CD4-positive, alpha-beta memory T cell (primary cell): ENCODE measurements around the gene ABCC6. TPM values are rescaled to one million over a fixed set of nuclear protein-coding genes. Genes with fewer than 3 reads are reported as not detected.

Source experiments
- CTCF ChIA-PET: fragments of 350-600 bp; sonication (Branson Sonifier 250); formaldehyde crosslinking; loops from one replicate; lab custom pipeline; 2021; ENCODE audit warnings: inconsistent platforms; ENCODE audit not compliant: partially characterized antibody; lab: Charles Lee
- POLR2A ChIA-PET: fragments of 350-600 bp; sonication (Branson Sonifier 250); formaldehyde crosslinking; loops from one replicate; lab custom pipeline; 2021; ENCODE audit not compliant: partially characterized antibody; lab: Charles Lee
- DNase-seq, 5 donors: peaks; one replicate each; pipeline versions ENCODE4 v3.0.0 to v3.0.0-alpha.2; 2020 to 2022; ENCODE audit warnings: mixed read lengths in 1 of 5
- H3K27ac ChIP-seq: one replicate; pipeline ENCODE4 v1.7.0; 2013; ENCODE audit warnings: low read depth, low read length
- H3K27me3 ChIP-seq: 2 replicates; pipeline ENCODE4 v1.7.0; 2013; ENCODE audit warnings: mild to moderate bottlenecking, low read length, moderate library complexity; ENCODE audit not compliant: insufficient read depth
- H3K36me3 ChIP-seq: 2 replicates; pipeline ENCODE4 v1.7.0; 2013; ENCODE audit warnings: mild to moderate bottlenecking, low read length, moderate library complexity; ENCODE audit not compliant: insufficient read depth
- H3K4me1 ChIP-seq: 2 replicates; pipeline ENCODE4 v1.7.0; 2013; ENCODE audit warnings: mild to moderate bottlenecking, low read length, moderate library complexity; ENCODE audit not compliant: insufficient read depth
- H3K4me3 ChIP-seq, 2 donors: one replicate each; pipeline ENCODE4 v1.7.0; 2013; ENCODE audit warnings: low read length in 2 of 2, mild to moderate bottlenecking in 1 of 2
- H3K9me3 ChIP-seq, 2 donors: one replicate each; pipeline ENCODE4 v1.7.0; 2013; ENCODE audit warnings: low read length in 2 of 2, control low read depth in 1 of 2; ENCODE audit not compliant: control insufficient read depth in 1 of 2
- H3K27ac Mint-ChIP-seq, 7 donors: one replicate each; pipeline ENCODE4 v1.8.0; 2020 to 2021; ENCODE audit warnings: mixed read lengths in 7 of 7, mild to moderate bottlenecking in 6 of 7, inconsistent platforms in 3 of 7, moderate library complexity in 3 of 7
- H3K27me3 Mint-ChIP-seq, 2 donors: one replicate each; pipeline ENCODE4 v1.8.0; 2020 to 2021; ENCODE audit warnings: mixed read lengths in 2 of 2
- H3K36me3 Mint-ChIP-seq, 2 donors: one replicate each; pipeline ENCODE4 v1.8.0; 2020 to 2021; ENCODE audit warnings: mixed read lengths in 2 of 2, inconsistent platforms in 1 of 2, mild to moderate bottlenecking in 1 of 2
- H3K4me1 Mint-ChIP-seq, 4 donors: one replicate each; pipeline ENCODE4 v1.8.0; 2020 to 2021; ENCODE audit warnings: mixed read lengths in 4 of 4, mild to moderate bottlenecking in 1 of 4
- H3K4me3 Mint-ChIP-seq, 8 donors: one replicate each; pipeline ENCODE4 v1.8.0; 2020 to 2021; ENCODE audit warnings: mixed read lengths in 8 of 8, mild to moderate bottlenecking in 7 of 8, moderate library complexity in 6 of 8, inconsistent platforms in 3 of 8
- H3K9me3 Mint-ChIP-seq, 8 donors: one replicate each; pipeline ENCODE4 v1.8.0; 2020 to 2021; ENCODE audit warnings: mixed read lengths in 8 of 8, mild to moderate bottlenecking in 5 of 8, inconsistent platforms in 3 of 8, moderate library complexity in 1 of 8
- intact Hi-C: fragments of 100-400 bp; cut with micrococcal nuclease; formaldehyde crosslinking; loops from one replicate; pipeline ENCODE4 v1.15.1; 2023
- polyA plus RNA-seq, 2 donors: library from polyadenylated mRNA; unstranded; fragments of 300-500 nt; fragmentation: Illumina TruSeq; gene quantifications; one replicate each; pipeline ENCODE4 v1.2.3, GENCODE V29; 2021
- total RNA-seq, 2 experiments: library from RNA; stranded (reverse); gene quantifications; one replicate each; pipeline ENCODE4 v1.2.3, GENCODE V29; 2021

Gene ABCC6
- total and polyA plus RNA-seq, 4 experiments from 2014 or later, result 0.15 TPM; not detected in 3

DNA sequence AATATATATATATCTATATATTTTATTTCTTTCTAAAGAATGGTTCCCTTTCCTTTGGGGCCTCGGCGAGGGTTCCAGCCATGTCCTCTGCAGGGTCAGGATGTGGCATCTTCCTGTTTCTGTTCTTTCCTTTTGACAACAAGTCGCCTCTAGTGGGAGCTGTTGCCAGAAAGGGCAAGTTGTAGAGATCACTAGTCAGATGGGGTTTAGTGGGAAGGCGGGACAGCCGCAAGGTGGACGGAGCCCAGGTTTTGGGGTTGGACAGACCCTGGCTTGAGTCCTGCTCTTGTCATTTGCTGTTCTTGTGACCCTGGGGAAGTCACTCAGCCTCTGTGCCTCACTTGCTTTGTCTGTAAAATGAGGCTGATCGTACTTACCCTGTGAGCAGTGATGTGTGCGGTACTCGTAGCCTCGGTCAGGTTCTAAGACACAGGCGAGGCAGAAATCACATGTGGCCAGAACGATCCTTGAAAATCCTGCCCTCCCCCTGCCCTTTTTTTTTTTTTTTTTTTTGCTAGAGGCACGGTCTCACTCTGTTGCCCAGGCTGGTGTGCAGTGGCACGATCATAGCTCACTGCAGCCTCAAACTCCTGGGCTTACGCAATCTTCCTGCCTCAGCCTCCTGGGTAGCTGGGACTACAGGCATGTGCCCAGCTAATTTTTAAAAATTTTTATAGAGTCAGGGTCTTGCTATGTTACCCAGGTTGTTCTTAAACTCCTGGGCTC lies 80.1 kb downstream of the ABCC6 start:
- Mint-ChIP-seq H3K4me1 (no peaks in the 10 kb centered on the region), H3K27me3 (no peaks in the 10 kb centered on the region), H3K4me3 (no peak overlapping the region), H3K27ac (peak overlapping the region in 1 of 7 donors; percentile 12), H3K36me3 (peaks cover 49 to 53% of the 10 kb centered on the region in 2 donors), H3K9me3 (peaks cover 0 to 2% (median 0%) of the 10 kb centered on the region in 8 donors)
- H3K27me3 ChIP-seq, result no peaks in the 10 kb centered on the region
- no peak overlapping the region for H3K4me3 ChIP-seq
- DNase-seq, result peak in 1 of 5 donors; percentile 10
- ChIA-PET CTCF (interaction anchor here (2.5 kb wide), 1 partner anchor 15 kb away, joined by 6 read pairs; no protein-coding TSS in a partner anchor), POLR2A (interaction anchor here (1.0 kb wide), 1 partner anchor 255 kb away, joined by 3 read pairs; the partner anchor contains the start of gene CEP20)
- H3K27ac ChIP-seq, result no peak overlapping the region
- intact Hi-C loops, result no loop called here
- no peaks in the 10 kb centered on the region for H3K4me1 ChIP-seq
- peaks cover 37% of the 10 kb centered on the region for H3K36me3 ChIP-seq
- H3K9me3 ChIP-seq, result no peaks in the 10 kb centered on the region

DNA sequence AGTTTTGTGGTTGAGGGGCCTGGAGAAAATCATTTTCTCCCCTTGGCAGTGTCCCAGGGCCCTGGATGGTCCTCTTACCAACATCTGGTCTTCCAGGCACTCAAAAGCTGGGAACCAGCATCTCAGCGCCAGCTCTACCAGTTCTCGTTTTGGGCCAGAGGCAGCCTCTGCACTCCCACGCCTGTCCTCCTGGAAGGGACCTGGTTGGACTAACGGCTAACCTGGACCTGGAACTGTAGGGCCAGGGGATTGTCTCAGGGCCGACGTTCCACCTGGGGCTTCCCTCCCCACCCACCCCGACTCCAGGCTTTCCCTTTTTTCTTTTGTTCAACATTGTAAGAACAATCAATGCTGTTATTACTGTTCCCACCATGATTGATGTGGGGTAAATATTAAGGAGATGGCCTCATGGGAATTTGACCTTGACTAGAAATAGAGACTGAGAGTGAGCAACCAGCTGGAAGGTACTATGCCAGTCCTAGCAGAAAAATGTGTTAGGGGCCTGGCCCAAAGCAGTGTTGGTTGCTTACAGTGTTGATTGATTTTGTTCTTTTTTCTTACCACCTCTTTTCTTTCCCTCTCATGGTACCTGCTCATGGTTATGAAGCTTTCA lies 81.4 kb downstream of the ABCC6 start:
- Histone ChIP-seq H3K27ac (no peak overlapping the region), H3K4me1 (no peaks in the 10 kb centered on the region), H3K27me3 (no peaks in the 10 kb centered on the region), H3K36me3 (peaks cover 49% of the 10 kb centered on the region), H3K4me3 (no peak overlapping the region), H3K9me3 (no peaks in the 10 kb centered on the region)
- H3K36me3 Mint-ChIP-seq, result peaks cover 49 to 58% of the 10 kb centered on the region in 2 donors
- ChIA-PET POLR2A (no interaction called here), CTCF (no interaction called here)
- no peak for DNase-seq
- intact Hi-C loops, result no loop called here
- H3K27me3 Mint-ChIP-seq, result no peaks in the 10 kb centered on the region
- H3K9me3 Mint-ChIP-seq, result peaks cover 0 to 2% (median 0%) of the 10 kb centered on the region in 8 donors
- no peaks in the 10 kb centered on the region for H3K4me1 Mint-ChIP-seq
- no peak overlapping the region for H3K4me3 Mint-ChIP-seq
- H3K27ac Mint-ChIP-seq, result peak overlapping the region in 2 of 7 donors; percentile 13 to 37

DNA sequence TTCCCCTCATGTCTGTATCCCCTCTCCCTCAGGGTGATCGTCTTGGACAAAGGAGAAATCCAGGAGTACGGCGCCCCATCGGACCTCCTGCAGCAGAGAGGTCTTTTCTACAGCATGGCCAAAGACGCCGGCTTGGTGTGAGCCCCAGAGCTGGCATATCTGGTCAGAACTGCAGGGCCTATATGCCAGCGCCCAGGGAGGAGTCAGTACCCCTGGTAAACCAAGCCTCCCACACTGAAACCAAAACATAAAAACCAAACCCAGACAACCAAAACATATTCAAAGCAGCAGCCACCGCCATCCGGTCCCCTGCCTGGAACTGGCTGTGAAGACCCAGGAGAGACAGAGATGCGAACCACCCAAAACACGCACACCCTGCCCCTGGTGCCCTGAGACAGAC lies 82.2 kb downstream of the ABCC6 start:
- Mint-ChIP-seq H3K9me3 (peaks cover 0 to 2% (median 0%) of the 10 kb centered on the region in 8 donors), H3K4me3 (no peak overlapping the region), H3K27me3 (no peaks in the 10 kb centered on the region), H3K27ac (no peak overlapping the region), H3K36me3 (peaks cover 55 to 66% of the 10 kb centered on the region in 2 donors), H3K4me1 (no peaks in the 10 kb centered on the region)
- Histone ChIP-seq H3K27me3 (no peaks in the 10 kb centered on the region), H3K4me3 (no peak overlapping the region), H3K9me3 (no peaks in the 10 kb centered on the region), H3K36me3 (peaks cover 57% of the 10 kb centered on the region), H3K27ac (no peak overlapping the region), H3K4me1 (no peaks in the 10 kb centered on the region)
- no peak for DNase-seq
- intact Hi-C loops, result no loop called here
- ChIA-PET POLR2A (no interaction called here), CTCF (interaction anchor here (1.3 kb wide), 1 partner anchor 349 kb away, joined by 3 read pairs; no protein-coding TSS in a partner anchor)

DNA sequence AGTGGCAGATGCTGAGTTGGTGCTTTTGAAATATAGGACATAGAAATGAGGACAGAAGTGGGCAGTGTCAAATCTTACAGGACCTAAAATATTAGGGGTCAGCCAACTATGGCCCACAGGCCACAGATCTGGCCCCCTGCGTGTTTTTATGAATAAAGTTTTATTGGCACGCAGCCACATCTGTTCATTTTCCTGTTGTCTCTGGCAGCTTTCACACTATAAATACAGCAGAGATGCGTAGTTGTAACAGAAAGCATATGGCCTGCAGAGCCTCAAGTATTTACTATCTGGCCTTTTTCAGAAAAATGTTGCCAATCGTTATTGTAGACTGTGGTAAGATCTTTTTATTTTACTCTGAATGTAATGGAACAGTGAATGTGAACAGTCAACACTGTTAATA lies 82.8 kb downstream of the ABCC6 start:
- no peak for DNase-seq
- Histone ChIP-seq H3K9me3 (no peaks in the 10 kb centered on the region), H3K27me3 (no peaks in the 10 kb centered on the region), H3K4me1 (no peaks in the 10 kb centered on the region), H3K36me3 (peaks cover 62% of the 10 kb centered on the region), H3K4me3 (no peak overlapping the region), H3K27ac (no peak overlapping the region)
- POLR2A ChIA-PET, result no interaction called here
- no peaks in the 10 kb centered on the region for H3K27me3 Mint-ChIP-seq
- H3K4me1 Mint-ChIP-seq, result no peaks in the 10 kb centered on the region
- H3K9me3 Mint-ChIP-seq, result peaks cover 0 to 2% (median 0%) of the 10 kb centered on the region in 8 donors
- H3K27ac Mint-ChIP-seq, result peak overlapping the region in 2 of 7 donors; percentile 7 to 59
- CTCF ChIA-PET, result interaction anchor here (1.3 kb wide), 1 partner anchor 349 kb away, joined by 3 read pairs; no protein-coding TSS in a partner anchor
- peaks cover 56 to 70% of the 10 kb centered on the region in 2 donors for H3K36me3 Mint-ChIP-seq
- intact Hi-C loops, result no loop called here
- H3K4me3 Mint-ChIP-seq, result no peak overlapping the region

DNA sequence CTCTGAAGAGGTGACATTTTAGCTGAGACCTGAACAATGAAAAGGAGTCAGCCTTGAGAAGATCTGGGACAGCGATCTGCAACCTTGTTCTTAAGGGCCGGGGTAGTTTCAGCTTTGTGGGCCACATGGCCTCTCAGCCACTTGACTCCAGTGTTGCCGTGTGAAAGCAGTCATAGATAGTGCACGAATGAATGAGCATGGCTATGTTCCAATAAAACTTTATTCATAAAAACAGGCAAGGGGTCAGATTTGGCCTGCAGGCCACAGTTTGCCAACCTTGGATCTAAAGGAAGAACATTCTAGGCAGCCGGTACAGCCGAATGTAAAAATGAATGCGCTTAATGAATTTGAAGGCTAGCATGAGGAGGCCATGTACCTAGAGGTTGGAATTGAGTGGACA lies 83.5 kb downstream of the ABCC6 start:
- peaks cover 68% of the 10 kb centered on the region for H3K36me3 ChIP-seq
- Mint-ChIP-seq H3K27me3 (no peaks in the 10 kb centered on the region), H3K36me3 (peaks cover 57 to 69% of the 10 kb centered on the region in 2 donors), H3K27ac (peak overlapping the region in 3 of 7 donors; percentile 35 to 59 (median 37)), H3K4me1 (no peaks in the 10 kb centered on the region), H3K4me3 (no peak overlapping the region), H3K9me3 (peaks cover 0 to 2% (median 0%) of the 10 kb centered on the region in 8 donors)
- DNase-seq, result no peak
- POLR2A ChIA-PET, result no interaction called here
- no peaks in the 10 kb centered on the region for H3K9me3 ChIP-seq
- H3K27me3 ChIP-seq, result no peaks in the 10 kb centered on the region
- CTCF ChIA-PET, result no interaction called here
- H3K4me1 ChIP-seq, result no peaks in the 10 kb centered on the region
- no peak overlapping the region for H3K27ac ChIP-seq
- intact Hi-C loops, result no loop called here
- H3K4me3 ChIP-seq, result no peak overlapping the region

DNA sequence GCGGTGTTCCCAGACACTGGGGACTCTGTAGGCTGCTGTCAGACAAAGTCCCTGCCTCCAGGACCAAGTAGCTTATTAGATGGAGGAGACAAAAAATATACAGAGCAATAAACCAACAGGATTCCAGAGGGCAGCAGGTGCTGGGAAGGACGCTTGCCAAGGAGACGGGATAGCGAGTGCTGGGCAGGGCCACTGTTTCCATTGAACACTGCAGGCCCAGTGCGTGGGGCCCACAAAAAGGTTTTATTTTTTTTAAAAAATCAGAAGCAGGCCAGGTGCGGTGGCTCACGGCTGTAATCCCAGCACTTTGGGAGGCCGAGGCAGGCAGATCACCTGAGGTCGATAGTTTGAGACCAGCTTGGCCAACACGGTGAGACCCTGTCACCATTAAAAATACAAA lies 84.2 kb downstream of the ABCC6 start:
- Histone ChIP-seq H3K27me3 (no peaks in the 10 kb centered on the region), H3K4me1 (no peaks in the 10 kb centered on the region), H3K9me3 (no peaks in the 10 kb centered on the region), H3K36me3 (peaks cover 73% of the 10 kb centered on the region), H3K27ac (no peak overlapping the region), H3K4me3 (no peak overlapping the region)
- no peak overlapping the region for H3K4me3 Mint-ChIP-seq
- no peaks in the 10 kb centered on the region for H3K27me3 Mint-ChIP-seq
- peaks cover 55 to 68% of the 10 kb centered on the region in 2 donors for H3K36me3 Mint-ChIP-seq
- CTCF ChIA-PET, result no interaction called here
- intact Hi-C loops, result no loop called here
- H3K27ac Mint-ChIP-seq, result no peak overlapping the region
- POLR2A ChIA-PET, result no interaction called here
- no peaks in the 10 kb centered on the region for H3K4me1 Mint-ChIP-seq
- no peak for DNase-seq
- peaks cover 0 to 2% (median 0%) of the 10 kb centered on the region in 8 donors for H3K9me3 Mint-ChIP-seq

DNA sequence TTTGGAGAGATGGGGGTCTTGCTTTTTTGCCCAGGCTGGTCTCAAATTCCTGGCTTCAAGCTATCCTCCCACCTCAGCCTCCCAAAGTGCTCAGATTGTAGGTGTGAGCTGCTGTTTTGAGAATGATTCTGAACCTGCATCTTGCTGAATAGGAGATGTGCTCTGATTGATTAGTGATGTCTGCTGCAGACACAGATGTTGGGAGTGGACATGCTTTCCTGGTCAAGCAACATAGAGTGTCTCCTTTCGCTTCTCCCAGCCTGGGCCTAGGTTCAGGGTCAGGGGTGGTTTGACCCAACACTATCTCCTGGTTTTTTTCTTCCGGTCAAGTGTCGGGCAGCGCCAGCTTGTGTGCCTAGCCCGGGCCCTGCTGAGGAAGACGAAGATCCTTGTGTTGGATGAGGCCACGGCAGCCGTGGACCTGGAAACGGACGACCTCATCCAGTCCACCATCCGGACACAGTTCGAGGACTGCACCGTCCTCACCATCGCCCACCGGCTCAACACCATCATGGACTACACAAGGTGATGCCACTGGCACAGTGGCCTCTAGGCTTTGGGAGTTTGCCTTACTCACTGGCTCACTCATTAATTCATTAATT lies 85.2 kb downstream of the ABCC6 start:
- no peak overlapping the region for H3K27ac ChIP-seq
- Mint-ChIP-seq H3K27ac (no peak overlapping the region), H3K27me3 (no peaks in the 10 kb centered on the region), H3K4me1 (no peaks in the 10 kb centered on the region), H3K4me3 (no peak overlapping the region), H3K9me3 (no peaks in the 10 kb centered on the region), H3K36me3 (peaks cover 57 to 74% of the 10 kb centered on the region in 2 donors)
- H3K36me3 ChIP-seq, result peaks cover 76% of the 10 kb centered on the region
- CTCF ChIA-PET, result no interaction called here
- no peak for DNase-seq
- no peaks in the 10 kb centered on the region for H3K27me3 ChIP-seq
- POLR2A ChIA-PET, result no interaction called here
- intact Hi-C loops, result no loop called here
- no peak overlapping the region for H3K4me3 ChIP-seq
- no peaks in the 10 kb centered on the region for H3K9me3 ChIP-seq
- H3K4me1 ChIP-seq, result no peaks in the 10 kb centered on the region
